Midbrain (tissue), 1 donor: Measurements from ENCODE around the gene HOXD11.

Experiments
- DNase-seq: peaks from one replicate; lab custom pipeline; 2025; lab: John Stamatoyannopoulos, UW

Gene HOXD11

DNA sequence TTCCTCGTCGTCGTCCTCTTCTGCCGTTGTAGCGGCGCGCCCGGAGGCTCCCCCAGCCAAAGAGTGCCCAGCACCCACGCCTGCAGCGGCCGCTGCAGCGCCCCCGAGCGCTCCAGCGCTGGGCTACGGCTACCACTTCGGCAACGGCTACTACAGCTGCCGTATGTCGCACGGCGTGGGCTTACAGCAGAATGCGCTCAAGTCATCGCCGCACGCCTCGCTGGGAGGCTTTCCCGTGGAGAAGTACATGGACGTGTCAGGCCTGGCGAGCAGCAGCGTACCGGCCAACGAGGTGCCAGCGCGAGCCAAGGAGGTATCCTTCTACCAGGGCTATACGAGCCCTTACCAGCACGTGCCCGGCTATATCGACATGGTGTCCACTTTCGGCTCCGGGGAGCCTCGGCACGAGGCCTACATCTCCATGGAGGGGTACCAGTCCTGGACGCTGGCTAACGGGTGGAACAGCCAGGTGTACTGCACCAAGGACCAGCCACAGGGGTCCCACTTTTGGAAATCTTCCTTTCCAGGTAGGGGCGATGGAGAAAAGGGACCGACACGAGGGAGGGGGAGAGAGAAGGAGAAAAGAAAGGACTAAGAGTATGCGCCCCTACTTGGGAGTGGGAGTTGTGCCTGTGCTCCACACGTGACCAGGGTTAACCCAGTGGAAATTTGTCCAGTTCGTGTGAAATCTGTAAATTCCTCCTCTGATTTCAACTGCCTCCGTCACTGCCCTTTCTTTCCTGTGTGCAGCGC, 13.8 kb upstream of the HOXD11 start:
- no peak for DNase-seq

DNA sequence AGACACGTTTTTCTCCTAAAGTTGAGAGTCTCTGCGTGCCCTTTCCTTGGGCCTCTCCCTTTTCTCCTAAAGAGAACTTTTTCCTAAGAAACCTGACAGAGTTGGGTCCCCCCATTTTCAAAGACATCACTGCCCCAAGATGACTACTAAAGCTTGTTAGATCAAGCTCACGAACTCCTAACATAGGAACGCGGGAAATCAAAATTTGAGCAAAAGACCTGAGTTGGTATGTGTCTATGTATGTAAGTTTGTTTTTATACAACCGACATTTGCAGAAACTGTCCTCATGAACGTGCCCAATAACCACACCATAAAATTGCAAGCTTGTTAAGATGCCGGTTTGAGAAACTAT, 13.2 kb upstream of the HOXD11 start:
- DNase-seq = no peak

DNA sequence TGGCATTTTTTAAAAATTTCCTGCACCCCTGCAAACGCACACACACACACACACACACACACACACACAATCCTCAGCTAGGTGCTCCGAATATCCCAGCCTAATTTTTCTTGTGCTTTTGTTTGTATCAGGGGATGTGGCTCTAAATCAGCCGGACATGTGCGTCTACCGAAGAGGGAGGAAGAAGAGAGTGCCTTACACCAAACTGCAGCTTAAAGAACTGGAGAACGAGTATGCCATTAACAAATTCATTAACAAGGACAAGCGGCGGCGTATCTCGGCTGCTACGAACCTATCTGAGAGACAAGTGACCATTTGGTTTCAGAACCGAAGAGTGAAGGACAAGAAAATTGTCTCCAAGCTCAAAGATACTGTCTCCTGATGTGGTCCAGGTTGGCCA, 12.7 kb upstream of the HOXD11 start:
- DNase-seq = no peak

DNA sequence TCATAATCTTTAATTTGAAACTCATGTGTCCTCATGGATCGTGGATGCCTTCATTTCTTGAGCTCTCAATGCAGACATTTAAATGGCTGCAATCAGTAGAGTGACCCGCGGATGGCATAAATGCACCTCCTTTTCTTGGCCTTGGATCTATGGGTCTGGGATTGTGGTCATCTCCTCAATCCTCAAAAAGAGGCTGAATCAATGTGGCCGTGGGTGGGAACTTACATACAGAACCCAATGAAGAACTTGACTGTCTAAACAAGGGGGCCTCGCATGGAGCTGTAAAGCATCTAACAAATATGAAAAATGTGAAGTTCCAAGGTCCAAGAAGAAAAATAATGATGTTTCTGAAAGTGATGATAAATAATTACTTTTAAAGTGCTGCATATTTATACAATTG, 11.7 kb upstream of the HOXD11 start:
- DNase-seq = no peak

DNA sequence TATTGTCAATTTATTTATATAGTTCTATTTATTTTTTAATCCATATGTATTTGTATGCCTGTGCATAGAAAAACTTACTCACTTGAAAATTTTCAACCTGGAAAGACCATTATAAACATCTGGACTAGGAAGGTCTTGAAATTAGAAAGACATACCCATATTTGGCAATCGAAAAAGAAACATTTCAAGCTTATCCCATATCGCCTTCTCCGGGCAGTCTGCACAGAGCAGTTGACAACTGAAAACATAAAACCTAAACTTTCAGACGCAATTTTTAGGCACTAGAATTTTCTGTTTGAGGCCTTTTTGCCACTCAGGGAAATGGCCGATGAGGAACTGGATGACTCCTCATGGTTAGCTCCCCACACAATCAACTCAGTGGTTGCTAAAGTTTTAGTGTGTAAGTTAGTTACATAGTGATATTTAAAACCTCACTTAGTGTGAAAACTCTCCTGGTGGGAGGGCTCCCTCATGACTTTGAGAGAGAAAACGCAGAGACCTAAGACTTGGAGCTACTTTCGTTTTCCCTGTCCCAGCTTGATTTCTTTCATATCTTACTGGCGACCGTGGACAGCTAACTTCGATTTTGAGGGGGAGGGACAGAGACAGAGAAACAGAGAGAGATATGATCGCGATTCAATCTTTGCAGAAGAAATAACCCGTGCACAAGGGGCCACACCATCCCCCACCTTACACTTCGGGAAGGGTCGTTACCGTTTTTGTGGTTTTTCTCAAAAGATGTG, 10.7 kb upstream of the HOXD11 start:
- DNase-seq = no peak

DNA sequence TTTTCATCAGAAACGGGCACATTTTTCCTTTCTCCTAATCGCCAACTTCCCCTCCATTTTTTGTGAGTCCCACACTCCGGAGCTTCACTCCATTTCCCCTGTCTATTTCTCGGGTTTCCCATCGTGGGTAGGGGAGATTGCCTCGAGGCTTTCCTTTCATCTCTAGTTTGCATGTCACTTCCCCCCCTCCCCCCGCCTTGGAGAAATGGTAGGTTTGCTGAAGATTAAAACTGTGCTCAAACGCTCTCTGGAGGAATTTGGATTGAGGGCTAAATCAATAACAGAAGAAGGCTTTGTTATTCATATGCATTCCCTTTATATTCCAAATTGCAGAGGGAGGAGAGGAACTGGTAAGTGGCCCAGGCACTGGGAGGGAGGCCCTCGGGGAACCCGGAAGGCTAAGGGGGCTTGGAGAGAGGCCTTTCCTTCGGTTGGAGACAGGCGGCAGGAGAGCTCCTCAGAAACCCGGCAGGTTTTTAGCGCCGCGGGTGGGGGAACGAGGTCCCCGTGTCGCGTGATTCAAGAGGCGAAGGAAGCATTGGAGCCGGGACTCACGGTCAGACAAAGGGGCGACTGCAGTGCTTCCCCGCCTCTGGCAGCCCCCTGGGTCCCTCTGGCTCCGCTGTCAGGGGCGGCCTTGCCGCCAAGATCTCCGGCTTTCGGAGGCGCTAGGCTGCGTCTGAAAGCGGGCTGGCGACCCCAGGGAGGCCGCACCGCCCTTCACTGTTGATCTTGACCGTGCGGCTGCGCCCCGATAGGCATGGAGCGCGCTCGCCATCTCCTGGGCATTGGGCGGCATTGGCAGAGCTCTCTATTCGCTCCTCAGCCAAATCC, 9.9 kb upstream of the HOXD11 start:
- peak; percentile 11 for DNase-seq

DNA sequence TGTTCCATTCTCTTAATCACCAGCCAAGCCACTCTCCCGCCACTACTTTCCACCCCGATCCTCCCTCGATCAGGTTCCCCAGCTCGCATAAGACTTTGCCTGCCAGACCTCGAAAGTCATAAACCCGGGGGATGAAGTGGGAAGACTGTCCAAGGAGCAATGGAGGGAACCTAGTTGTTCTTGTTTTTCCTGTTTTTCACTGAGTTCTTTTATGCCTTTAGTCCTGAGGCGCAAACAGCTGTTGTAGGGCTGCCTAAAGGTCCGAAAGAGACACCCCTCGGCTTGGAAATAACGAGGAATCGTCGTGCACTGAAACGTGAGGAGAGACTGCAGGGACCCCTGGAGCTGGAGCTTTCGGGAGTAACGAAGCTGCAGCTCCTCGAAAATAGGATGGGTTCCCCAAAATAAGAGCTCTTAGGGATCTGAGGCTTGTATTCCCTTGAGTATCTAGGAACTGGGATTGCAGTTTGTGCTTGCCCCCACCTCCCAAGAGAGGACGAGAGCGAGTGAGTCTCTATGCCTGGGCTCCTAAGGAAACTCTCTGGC, 9.2 kb upstream of the HOXD11 start:
- DNase-seq = no peak

DNA sequence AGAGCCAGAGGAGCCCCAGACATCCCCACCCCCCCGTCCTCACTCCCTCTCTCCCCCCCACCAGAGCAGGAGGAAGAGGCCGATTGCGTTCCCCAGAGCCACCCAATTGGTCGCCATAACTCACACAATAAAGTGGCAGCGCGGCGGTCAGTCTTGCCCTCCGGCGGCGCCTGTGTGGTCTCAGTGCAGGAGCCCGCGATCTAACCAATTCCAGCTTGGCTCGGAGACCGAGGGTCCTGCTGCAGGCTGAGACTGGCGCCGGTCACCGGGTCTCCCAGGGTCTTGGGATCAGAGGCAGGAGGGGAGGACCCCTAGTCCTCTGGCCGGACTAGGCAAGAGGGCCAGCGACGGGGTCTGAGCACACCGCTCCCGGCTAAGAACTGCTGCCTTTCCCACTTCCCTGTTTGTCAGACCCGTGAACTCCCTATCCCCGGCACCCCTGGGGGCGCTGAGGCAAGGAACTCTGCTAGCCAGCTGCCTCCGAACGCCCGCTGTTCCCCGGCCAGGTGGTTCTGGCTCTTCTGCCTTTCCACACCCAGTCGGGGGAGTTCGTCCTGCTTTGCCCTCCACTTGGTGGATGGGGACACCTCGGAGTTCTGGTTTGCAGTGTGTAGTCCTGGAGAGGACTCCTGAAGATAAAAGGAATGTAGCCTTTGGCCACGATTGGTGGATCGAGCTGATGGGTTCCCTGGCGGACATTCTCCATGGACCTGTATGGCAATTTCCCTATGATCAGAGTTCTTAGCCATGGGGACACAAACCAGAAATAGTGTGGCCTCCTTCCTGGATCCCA, 8.5 kb upstream of the HOXD11 start:
- DNase-seq = no peak

DNA sequence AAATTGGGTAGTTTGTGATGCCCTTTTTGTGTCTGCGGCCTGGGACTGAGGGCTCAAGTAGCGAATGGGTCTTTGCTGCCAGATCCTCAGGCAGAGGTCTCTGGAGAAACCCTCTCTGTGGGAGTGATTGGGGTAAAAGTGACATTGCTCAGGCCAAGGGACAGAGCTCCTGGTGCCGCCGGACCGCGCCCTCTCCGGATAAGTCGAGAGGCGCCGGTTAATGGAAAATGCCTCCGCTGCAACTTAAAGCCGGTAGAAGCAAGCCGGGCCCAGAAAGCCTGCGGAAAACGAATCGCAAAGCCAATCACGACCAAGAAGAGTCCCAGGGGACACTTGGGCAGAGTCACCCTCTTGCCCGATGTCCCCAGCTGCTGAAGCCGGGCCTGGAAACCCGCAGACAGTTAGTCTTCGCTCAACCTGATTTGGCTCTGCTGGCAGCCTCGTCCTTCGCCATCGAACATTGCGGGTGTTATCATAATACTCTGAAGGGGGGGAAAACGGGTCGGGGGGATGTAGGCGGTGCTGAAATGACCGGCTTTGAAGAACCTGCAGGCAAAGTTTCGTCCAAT, 7.8 kb upstream of the HOXD11 start:
- no peak for DNase-seq

DNA sequence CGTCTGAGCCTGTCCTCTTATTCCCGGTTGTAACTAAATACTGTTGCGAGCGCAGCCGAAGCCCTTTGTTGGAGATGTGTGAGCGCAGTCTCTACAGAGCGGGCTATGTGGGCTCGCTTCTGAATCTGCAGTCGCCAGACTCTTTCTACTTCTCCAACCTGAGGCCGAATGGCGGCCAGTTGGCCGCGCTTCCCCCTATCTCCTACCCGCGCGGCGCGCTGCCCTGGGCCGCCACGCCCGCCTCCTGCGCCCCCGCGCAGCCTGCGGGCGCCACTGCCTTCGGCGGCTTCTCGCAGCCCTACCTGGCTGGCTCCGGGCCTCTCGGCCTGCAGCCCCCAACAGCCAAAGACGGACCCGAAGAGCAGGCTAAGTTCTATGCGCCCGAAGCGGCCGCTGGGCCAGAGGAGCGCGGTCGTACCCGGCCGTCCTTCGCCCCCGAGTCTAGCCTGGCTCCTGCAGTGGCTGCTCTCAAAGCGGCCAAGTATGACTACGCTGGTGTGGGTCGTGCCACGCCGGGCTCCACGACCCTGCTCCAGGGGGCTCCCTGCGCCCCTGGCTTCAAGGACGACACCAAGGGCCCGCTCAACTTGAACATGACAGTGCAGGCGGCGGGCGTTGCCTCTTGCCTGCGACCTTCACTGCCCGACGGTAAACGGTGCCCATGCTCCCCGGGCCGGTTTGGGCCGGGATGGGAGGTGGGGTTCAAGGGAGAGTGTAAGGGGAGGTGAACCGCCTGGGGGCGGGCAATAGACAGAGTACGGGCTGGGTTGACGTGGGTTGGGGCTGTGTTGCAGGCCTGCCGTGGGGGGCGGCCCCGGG, 7.1 kb upstream of the HOXD11 start, which contains the start of gene HOXD12:
HOXD12 (plus strand) TSS at position 68 of the 819 bp plus-strand sequence; CDS start at position 75, 7 bp downstream.
- DNase-seq = no peak

DNA sequence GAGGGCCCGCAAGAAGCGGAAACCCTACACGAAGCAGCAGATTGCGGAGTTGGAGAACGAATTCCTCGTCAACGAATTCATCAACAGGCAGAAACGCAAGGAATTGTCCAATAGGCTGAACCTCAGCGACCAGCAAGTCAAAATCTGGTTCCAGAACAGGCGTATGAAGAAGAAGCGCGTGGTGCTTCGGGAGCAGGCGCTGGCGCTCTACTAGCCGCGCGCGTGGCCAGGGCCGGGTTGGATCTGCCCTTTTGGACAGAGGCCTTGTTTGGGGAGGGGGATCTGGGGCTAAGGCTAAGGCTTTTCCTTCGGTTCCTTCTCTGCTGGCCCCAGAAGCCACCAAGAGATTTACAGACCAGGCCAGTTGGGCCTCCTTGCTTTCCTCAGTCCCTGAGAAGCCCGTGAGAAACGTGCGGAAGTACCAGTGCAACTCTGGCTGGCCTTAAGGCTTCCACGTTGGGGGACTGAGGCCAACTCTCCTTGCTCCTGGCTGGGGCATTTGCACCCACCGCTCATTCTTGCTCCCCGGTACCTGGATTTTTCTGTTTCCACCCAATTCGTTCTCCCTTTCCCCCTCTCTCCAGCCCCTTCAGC, 6.4 kb upstream of the HOXD11 start:
- no peak for DNase-seq

DNA sequence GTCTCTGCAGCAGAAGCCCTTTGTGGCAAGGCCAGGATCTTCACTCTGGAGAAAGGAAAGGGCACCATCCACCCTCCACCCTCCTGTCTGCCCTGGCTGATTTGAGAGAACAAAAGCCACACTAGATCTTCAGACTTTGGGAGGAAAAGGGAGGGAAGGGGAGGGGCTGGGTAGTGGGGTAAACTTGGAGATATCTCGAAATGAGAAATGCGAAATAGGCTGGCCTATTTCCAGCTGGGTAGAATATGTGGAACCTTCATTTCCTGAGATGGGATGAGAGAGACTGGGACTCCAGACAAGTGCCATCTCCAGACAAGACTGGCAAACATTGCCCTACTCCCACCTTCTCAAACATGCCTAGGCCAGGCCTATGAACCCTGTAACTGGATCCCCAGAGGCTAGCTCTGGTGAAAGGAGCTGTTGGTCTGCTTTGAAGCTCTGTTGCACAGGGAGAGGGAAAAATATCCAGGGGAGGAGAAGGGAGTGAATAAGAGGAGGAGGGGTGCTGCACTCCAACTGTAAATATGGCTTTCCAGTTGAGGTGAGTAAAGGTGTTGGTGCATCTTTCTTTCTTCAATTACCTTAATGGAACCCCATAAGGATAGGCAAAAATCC, 5.8 kb upstream of the HOXD11 start:
- no peak for DNase-seq

DNA sequence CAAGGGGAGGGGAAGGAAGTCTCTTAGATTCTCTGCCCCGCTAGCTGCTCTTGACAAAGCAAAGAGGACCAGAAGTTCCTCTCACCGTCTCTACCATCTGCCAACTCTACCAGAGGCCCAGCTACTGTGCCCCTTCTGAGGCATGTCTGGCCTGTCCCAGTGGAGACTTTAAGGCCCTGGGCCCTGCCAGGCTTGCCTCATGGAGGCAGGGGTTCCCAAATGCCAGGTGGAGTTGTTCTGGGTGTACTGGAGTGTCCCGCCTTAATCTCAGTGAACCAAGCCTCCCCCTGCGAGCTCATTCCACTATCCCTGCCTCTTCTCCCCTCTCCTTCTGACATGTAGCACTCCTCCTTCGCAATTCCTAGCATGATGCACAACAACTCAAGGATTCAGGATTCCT, 5.2 kb upstream of the HOXD11 start:
- DNase-seq = no peak

DNA sequence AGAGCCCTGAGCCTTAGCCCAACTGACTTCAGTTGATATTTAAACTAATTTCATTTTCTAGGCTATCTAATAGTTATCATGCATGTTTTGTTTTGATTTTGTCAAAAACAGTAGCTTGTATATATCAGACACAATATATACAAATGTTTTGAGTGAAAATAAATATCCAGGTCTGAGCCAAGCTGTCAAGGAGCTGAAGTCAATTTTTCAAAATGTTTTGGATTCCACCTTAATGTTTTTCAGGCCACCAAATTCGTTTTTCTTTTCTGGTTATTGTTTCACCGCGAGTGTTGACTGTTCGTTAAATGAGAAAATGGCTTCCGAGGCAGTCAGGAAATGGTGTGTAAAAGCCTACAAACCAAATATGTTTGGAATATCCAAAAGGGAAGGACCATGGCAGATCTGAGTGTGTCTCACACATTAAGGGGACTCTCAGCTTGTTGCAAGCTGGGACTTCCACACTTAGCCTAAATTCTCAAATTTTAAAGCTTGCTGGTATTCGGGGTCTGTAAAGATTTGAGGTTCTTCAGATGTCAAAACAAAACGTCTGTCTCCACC, 4.7 kb upstream of the HOXD11 start:
- no peak for DNase-seq

DNA sequence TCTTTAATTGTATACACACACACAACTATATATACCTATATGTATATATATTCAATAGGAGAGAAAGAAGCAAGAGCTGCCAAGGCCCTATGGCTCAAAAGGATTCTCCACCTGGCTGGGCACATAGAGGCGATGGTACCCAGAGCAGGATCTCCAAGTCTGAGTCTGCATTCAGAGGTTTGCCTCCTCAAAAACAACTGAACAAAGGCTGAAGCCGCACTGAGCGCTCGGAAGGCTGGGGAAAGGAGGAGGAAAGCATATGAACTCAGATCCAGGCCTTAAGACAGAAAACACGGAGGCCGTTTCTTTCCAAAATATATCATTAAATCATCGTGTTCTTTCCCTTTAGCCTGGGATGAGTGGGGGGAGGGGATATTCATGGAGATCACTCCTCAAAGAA, 3.9 kb upstream of the HOXD11 start:
- DNase-seq = no peak

DNA sequence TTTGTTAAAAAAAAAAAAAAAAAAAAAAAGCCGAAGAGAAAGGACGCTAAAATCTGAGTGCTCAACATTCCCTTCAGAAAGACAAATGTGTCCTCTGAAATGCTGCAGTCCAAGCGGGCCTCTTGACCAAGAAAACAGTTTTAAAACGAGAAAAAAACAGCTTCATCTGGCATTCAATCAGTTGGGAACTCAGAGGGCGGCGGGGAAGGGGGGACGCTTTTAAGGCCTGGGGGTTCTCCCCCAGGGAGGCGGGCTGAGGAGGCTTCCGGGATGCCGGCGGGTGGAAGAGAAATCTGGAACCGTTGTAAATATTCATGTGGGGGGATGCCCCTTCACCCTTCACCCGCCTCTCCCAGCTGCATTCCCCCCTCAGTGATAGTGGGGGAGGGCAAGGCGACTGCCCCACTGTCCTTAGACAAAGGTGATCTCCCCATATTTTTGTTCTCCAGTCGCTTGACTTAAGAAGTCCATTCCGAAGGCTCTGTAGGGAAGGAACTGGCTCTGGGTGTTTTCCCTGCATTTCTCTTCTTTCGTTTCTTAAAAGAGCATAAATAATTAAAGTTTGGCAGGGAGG, 3.3 kb upstream of the HOXD11 start:
- DNase-seq = no peak

DNA sequence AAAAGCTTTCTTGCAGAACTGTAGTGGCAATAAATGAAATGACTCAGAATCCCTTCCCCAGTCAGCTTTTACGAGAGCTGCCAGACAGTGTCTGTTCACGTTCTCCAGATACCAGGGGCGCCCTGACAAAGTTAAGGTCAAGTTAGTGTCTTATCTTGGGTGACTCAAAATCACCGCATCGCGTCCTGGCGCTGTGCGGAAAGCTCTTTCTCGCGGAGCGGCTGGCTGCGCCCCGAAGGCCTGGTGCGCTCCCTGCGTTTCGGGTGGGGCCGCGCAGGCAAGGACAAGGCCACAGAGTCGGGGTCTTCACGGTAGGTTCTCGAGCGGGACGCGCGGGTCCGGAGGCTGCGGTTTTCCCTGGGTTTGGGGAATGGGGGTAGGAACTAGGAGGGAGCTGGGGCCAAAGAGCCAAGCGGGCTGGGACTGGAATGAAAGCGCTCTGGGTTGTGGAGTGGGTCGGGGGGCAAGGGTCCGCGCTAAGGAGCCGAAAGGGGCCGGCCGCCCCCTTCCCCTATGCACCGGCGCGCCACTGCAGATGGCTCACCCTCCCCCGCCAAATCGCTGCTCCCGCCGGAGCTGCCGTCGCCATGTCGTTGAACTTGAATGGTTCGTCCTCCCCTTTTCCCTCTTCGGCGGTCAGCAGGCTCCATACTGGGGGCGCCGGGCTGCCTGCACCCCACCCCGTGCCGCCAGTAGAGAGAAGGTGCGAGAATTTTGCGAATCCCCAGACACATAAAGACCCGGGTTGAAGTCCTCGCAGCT, 2.6 kb upstream of the HOXD11 start:
- DNase-seq = no peak

DNA sequence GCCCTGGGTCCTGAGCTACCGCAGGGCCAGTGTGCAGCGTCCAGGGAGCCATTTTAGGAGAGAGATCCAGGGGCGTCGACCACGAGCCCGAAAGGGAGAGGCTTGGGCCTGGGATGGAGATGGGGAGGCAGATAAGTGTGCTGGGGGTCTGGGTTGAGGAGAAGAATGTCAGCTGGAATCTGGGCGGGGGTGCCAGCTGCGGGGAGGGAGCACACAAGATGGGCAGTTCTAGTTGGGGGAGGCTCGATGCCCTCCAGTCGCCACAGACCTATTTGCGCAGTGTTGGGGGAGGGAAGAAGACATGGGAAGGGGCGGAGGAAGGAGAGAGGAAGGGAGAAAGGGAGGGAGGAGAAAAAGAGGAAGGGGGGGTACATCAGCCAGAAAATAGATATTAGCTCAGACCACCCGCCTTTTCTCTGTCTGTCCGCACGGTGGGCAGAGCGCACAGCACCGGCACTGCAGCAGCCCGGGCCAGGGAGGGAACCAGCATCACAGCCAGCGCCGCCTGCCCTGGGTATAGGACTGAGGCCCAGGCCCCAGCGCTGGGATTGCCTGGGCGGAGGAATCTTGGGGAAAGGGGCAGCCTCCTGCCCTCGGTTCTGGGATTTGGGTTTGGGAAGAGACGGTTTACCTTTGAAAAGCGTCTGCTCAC, 1.9 kb upstream of the HOXD11 start:
- no peak for DNase-seq
